T-helper 1 cell (primary cell): ENCODE results near the gene TNFSF4.
"Not testable (repeated sequence)": the region's sequence is repeated elsewhere in the genome, so short reads cannot be mapped to it uniquely, and the experiment has no call there.

Experiments
- DNase-seq, 5 donors: peaks; one replicate each; pipeline ENCODE4 v3.0.0-alpha.2; 2012 to 2020
- total RNA-seq, 4 donors: gene quantifications; one replicate each; lab custom pipeline; 2026; lab: John Stamatoyannopoulos, UW

The TNFSF4 gene
- total RNA-seq = 0.71 to 2.9 (median 2.3) reads per million in 4 donors

- peak in 1 of 5 donors; percentile 3 for DNase-seq
Measured at GRCh38 chr1:173206816-173207568, at the start of gene TNFSF4. Gene TNFSF4 (minus strand): TSS chr1:173207331. CDS start chr1:173207176, 155 bp downstream.

GRCh38 chr1:173255214-173255813 lies 48.2 kb upstream of the TNFSF4 start:
- DNase-seq = peak in 1 of 5 donors; percentile 9

GRCh38 chr1:173253046-173253445 lies 45.9 kb upstream of the TNFSF4 start:
- no peak for DNase-seq

- DNase-seq = no peak
Measured at GRCh38 chr1:173249349-173249748, 42.2 kb upstream of the TNFSF4 start.

- DNase-seq = no peak
Measured at GRCh38 chr1:173248247-173248940, 41.3 kb upstream of the TNFSF4 start.

GRCh38 chr1:173245892-173246291 lies 38.8 kb upstream of the TNFSF4 start:
- no peak for DNase-seq

- no peak for DNase-seq
Measured at GRCh38 chr1:173243300-173243699, 36.2 kb upstream of the TNFSF4 start.

GRCh38 chr1:173241528-173242347 lies 34.6 kb upstream of the TNFSF4 start:
- no peak for DNase-seq

GRCh38 chr1:173240609-173241008 lies 33.5 kb upstream of the TNFSF4 start:
- DNase-seq = no peak

- DNase-seq = no peak
Measured at GRCh38 chr1:173239058-173239457, 31.9 kb upstream of the TNFSF4 start.

GRCh38 chr1:173234899-173235298 lies 27.8 kb upstream of the TNFSF4 start:
- DNase-seq = no peak

GRCh38 chr1:173234434-173234833 lies 27.3 kb upstream of the TNFSF4 start:
- DNase-seq = not testable (repeated sequence)

GRCh38 chr1:173229031-173229430 lies 21.9 kb upstream of the TNFSF4 start:
- DNase-seq = not testable (repeated sequence)

- DNase-seq = no peak
Measured at GRCh38 chr1:173224949-173225348, 17.8 kb upstream of the TNFSF4 start.

- no peak for DNase-seq
Measured at GRCh38 chr1:173224280-173224892, 17.3 kb upstream of the TNFSF4 start.

GRCh38 chr1:173223031-173223380 lies 15.9 kb upstream of the TNFSF4 start:
- no peak for DNase-seq

GRCh38 chr1:173222149-173223030 lies 15.3 kb upstream of the TNFSF4 start:
- no peak for DNase-seq

- no peak for DNase-seq
Measured at GRCh38 chr1:173220157-173220556, 13.0 kb upstream of the TNFSF4 start.

- no peak for DNase-seq
Measured at GRCh38 chr1:173213665-173214064, 6.5 kb upstream of the TNFSF4 start.

- no peak for DNase-seq
Measured at GRCh38 chr1:173212952-173213491, 5.9 kb upstream of the TNFSF4 start.

- no peak for DNase-seq
Measured at GRCh38 chr1:173210716-173211231, 3.6 kb upstream of the TNFSF4 start.
